ENCODE measurements around the gene VWA3B. TPM values are rescaled to one million over a fixed set of nuclear protein-coding genes. Genes with fewer than 3 reads are reported as not detected.

Gene VWA3B
- total RNA-seq, 4 donors from 2014 or later: not detected

DNA sequence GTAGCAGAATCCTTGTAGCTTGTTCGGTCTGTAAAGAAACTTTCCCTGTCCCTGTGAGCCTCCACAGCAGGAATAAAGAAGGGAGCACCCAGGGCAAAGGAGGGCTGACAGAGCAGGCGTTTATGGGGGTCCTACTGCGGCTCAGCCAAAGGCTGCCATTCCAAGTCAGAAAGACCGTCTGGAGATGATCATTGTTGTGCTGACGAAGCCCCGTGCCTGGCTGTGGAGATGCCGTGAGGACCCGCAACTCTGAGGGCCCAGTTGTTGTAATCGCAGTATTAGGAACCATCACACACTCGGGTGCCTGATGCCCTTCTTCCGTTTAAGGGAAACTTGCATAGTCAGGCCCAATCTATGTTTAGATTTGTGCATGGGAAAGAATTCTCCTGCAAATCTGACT is 16.9 kb upstream of the VWA3B start:
- WGBS, 2 donors: 66 to 71% methylated on average over 7 to 9 of the region's 11 CpGs
- no peaks in the 10 kb centered on the region for H3K27me3 ChIP-seq

DNA sequence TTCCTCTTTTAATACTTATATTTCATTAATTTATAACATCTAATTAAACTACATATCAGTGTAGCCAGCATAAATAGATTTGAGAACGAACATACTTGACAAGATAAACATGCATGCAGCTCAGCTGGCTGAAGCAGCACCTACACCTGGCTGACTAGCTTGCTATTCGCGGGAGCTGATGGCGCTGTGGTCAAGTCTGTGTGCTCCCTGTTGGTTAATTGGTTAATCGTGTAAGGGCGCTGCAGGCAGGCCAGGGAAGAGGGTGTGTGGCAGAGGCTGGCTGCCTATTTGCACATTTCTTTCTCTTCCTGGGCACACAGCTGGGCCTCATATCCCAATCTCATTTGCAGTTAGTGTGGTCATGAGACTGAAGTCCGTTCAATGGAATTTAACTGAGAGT is 14.5 kb upstream of the VWA3B start:
- Histone ChIP-seq H3K4me3 (no peak overlapping the region), H3K27ac (no peak overlapping the region), H3K36me3 (no peaks in the 10 kb centered on the region), H3K4me1 (no peaks in the 10 kb centered on the region), H3K27me3 (no peaks in the 10 kb centered on the region), H3K9me3 (no peaks in the 10 kb centered on the region)
- 84 to 91% methylated on average over 6 to 7 of the region's 7 CpGs for WGBS, 2 donors
- intact Hi-C loops (cut with DNase I): no loop called here
- DNase-seq: no peak
- TF ChIP-seq POLR2A (IDR thresholded peaks at IDR 0.05): no peak
- TF ChIP-seq, protein P1, sequence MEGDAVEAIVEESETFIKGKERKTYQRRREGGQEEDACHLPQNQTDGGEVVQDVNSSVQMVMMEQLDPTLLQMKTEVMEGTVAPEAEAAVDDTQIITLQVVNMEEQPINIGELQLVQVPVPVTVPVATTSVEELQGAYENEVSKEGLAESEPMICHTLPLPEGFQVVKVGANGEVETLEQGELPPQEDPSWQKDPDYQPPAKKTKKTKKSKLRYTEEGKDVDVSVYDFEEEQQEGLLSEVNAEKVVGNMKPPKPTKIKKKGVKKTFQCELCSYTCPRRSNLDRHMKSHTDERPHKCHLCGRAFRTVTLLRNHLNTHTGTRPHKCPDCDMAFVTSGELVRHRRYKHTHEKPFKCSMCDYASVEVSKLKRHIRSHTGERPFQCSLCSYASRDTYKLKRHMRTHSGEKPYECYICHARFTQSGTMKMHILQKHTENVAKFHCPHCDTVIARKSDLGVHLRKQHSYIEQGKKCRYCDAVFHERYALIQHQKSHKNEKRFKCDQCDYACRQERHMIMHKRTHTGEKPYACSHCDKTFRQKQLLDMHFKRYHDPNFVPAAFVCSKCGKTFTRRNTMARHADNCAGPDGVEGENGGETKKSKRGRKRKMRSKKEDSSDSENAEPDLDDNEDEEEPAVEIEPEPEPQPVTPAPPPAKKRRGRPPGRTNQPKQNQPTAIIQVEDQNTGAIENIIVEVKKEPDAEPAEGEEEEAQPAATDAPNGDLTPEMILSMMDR (IDR thresholded peaks at IDR 0.05): no peak

More for the DNA sequence above, 16.9 kb upstream of the VWA3B start:
- no peaks in the 10 kb centered on the region for H3K4me1 ChIP-seq
- no peaks in the 10 kb centered on the region for H3K9me3 ChIP-seq
- no peak for DNase-seq
- no peak for TF ChIP-seq POLR2A (IDR thresholded peaks at IDR 0.05)
- peak overlapping the region in 1 of 4 donors; percentile 7 for H3K27ac ChIP-seq
- H3K4me3 ChIP-seq: no peak overlapping the region
- no peaks in the 10 kb centered on the region for H3K36me3 ChIP-seq
- intact Hi-C loops (cut with DNase I): no loop called here

DNA sequence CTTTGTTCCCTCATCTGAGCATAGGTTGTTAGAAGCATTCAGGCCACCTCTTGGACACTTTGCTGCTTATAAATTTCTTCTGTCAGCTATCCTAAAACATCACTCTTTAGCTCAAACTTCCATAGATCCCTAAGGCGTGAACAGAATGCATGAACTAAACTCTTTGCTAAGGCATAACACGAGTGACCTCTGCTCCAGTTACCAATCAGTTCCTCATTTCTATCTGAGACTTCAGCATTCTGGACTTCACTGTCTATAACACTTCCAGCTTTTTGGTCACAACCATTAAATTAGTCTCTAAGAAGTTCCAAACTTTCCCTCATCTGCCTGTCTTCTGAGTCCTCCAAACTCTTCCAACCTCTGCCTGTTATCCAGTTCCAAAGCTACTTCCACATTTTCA is 8.3 kb upstream of the VWA3B start:
- Histone ChIP-seq H3K4me1 (no peaks in the 10 kb centered on the region), H3K4me3 (no peak overlapping the region), H3K27ac (no peak overlapping the region), H3K36me3 (no peaks in the 10 kb centered on the region), H3K9me3 (peaks cover 0 to 8% (median 0%) of the 10 kb centered on the region in 3 donors), H3K27me3 (peaks cover 0 to 8% (median 0%) of the 10 kb centered on the region in 4 donors)
- no peak for DNase-seq
- WGBS, 2 donors: 65 to 76% methylated on average over 2 of the region's 2 CpGs
- no peak for TF ChIP-seq POLR2A (IDR thresholded peaks at IDR 0.05)
- TF ChIP-seq, protein P1 (IDR thresholded peaks at IDR 0.05): no peak
- intact Hi-C loops (cut with DNase I): no loop called here

DNA sequence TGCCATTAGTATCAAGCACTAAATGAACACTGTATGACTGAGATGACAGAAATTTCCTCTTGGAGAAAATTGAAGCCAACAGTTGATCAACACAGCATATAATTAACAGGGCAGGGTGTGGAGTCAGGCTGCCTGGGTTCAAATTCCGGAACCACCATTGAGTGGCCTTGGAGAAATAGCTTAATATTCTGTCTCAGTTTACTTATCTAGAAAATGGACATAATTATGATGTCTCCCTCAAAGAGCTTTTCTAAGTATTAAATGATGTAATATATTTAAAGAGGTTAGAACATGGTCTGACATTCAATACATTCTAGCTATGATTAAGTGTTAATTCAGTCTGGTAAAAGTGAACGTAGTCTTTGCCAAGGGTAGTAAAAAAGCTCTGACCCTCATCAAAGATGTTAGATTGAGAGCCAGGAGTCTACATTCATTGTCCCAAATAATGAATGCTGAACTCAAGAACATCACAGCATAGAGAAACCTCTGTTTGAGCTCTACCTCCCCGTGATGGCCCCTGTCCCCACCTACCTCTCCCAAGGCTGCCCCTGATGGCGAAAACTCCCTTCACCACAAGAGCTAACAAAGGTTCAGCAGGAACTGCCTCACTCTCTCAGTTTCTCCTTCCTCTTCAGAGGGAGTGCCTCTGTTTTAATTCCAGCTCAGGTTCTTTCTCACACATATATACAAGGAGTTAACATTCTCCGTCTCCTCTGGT is 2.7 kb upstream of the VWA3B start:
- Histone ChIP-seq H3K27ac (peak overlapping the region in 2 of 4 donors; percentile 47 to 80), H3K4me1 (peaks cover 10 to 36% (median 13%) of the 10 kb centered on the region in 3 donors), H3K9me3 (no peaks in the 10 kb centered on the region), H3K27me3 (peaks cover 0 to 37% (median 0%) of the 10 kb centered on the region in 4 donors), H3K4me3 (no peak overlapping the region), H3K36me3 (no peaks in the 10 kb centered on the region)
- TF ChIP-seq POLR2A (IDR thresholded peaks at IDR 0.05): no peak
- TF ChIP-seq, protein P1 (IDR thresholded peaks at IDR 0.05): no peak
- intact Hi-C loops (cut with DNase I): no loop called here
- no peak for DNase-seq
- WGBS, 2 donors: 68 to 70% methylated on average over 5 of the region's 5 CpGs

DNA sequence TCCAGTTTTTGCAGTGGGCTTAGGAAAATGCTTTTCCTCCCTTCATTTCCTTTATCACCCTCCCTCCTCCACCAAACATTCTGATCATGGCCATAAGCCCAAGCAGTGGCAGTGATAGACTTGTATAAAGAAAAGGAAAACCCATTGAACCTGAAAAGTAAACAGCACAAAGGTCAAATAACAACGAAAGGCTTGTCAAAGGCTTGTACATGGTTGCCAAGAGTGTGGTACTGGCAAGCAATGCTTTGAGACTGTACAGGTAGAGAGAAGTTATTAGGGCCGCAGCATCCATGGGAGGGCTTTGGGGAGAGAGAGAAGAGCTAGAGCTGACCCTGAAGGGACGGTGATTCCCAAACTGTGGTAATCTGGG is 2.1 kb upstream of the VWA3B start:
- WGBS, 2 donors: 54 to 70% methylated on average over 3 of the region's 3 CpGs

More for the DNA sequence above, 2.1 kb upstream of the VWA3B start:
- DNase-seq: no peak
- intact Hi-C loops (cut with DNase I): no loop called here
- peaks cover 0 to 37% (median 0%) of the 10 kb centered on the region in 4 donors for H3K27me3 ChIP-seq
- TF ChIP-seq POLR2A (IDR thresholded peaks at IDR 0.05): no peak
- TF ChIP-seq, protein P1 (IDR thresholded peaks at IDR 0.05): no peak
- no peak overlapping the region for H3K4me3 ChIP-seq
- no peaks in the 10 kb centered on the region for H3K36me3 ChIP-seq
- H3K27ac ChIP-seq: peak overlapping the region in 2 of 4 donors; percentile 47 to 80
- H3K4me1 ChIP-seq: peaks cover 10 to 36% (median 13%) of the 10 kb centered on the region in 3 donors
- no peaks in the 10 kb centered on the region for H3K9me3 ChIP-seq

Data from esophagus squamous epithelium (tissue), 5 donors.